HG03521 (cell line): ENCODE measurements around the gene IL19.
A peak's percentile ranks its signal among the peaks of the same experiment; 100 is the strongest.
"Not testable (repeated sequence)": the region's sequence is repeated elsewhere in the genome, so short reads cannot be mapped to it uniquely, and the experiment has no call there.

Experiments used
- ATAC-seq: cut with Tn5 transposase; IDR thresholded peaks from one replicate; pipeline ENCODE4 v1.9.1; 2021; ENCODE audit warnings: mild to moderate bottlenecking, moderate library complexity; ENCODE audit not compliant: unreplicated experiment

Gene IL19

GRCh38 chr1:206739411-206740076 is 31.0 kb upstream of the IL19 start:
- peak; percentile 87 for ATAC-seq

DNA sequence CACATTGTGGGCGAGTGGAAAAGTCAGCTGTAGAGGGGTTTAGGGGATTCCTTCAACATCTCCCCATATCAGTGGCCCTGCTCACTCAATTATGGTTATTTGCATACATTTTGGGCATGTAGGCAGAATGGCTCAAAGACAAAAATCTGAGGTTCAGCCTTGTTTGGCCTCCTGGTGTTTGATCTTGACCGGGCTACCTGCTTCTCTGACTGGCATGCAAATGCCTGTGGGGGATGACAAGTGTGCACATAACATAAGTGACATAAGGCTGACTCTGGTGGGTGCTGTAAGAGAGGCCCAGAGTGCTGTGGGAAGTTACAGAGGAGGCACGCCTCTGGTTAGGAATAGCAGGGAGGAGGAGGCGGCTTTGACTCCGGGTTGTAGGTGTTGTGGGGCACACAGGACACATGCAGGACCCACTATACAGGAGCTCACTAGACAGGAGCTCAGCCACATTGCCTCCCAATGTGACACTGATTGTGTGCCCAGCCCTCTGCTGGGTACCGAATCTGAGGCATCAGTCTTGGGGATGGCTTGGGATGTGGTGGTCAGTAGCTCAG is 29.4 kb upstream of the IL19 start:
- no peak for ATAC-seq

GRCh38 chr1:206742719-206743383 is 27.7 kb upstream of the IL19 start:
- no peak for ATAC-seq

DNA sequence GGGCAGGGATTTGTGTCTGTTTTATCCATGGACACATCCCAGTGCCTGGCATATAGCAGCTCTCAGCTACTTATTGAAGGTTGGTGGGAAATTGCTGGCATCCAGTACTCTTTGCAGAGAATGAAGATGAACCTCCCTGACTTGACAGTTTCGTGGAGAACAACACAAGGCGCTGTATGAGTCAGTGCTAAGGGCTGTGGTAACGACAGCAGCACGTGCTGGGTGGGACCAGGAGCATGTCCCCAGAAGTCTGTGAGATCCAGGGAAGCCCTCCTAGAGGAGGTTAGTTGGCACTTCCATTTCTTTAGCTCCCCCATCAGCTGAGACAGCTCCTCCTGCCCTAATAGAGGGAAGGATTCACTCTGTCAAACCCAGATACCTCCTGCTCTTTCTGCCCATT is 25.9 kb upstream of the IL19 start:
- no peak for ATAC-seq

GRCh38 chr1:206745301-206745700 is 25.3 kb upstream of the IL19 start:
- ATAC-seq: no peak

GRCh38 chr1:206748348-206749030 is 22.1 kb upstream of the IL19 start:
- ATAC-seq: no peak

- no peak for ATAC-seq
Observed at GRCh38 chr1:206751891-206752290, 18.7 kb upstream of the IL19 start.

DNA sequence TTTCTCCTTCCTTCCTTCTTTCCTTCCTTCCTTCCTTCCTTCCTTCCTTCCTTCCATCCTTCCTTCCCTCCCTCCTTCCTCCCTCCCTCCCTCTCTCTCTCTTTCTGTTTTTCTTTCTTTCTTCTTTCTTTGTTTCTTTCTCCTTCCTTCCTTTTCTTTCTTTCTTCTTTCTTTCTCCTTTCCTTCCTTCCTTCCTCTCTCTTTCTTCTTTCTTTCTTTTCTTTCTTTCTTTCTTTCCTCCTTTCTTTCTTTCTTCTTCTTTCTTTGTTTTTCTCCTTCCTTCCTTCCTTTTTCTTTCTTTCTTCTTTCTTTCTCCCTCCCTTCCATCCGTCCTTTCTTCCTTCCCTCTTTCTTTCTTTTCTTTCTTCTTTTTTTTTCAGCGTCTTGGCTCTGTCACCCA is 18.1 kb upstream of the IL19 start:
- no peak for ATAC-seq

- no peak for ATAC-seq
Observed at GRCh38 chr1:206753141-206753540, 17.4 kb upstream of the IL19 start.

DNA sequence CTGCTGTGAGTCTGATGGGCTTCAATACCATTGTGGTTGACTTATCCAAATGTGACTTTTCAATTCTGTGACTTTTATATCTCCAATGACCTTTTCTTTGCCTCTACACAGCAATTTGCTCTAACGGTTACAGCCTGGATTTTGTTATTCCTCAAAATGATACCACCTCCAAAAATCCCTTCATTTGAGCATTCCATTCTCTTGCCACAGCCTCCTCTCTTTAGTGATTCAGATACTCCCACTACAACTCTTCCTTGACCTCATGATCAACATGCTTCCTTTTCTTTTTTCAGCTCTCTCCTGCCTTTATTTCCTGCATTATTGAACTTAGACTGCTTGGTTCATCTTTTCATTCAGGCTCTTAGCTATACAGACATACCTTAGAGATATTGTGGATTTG is 16.6 kb upstream of the IL19 start:
- ATAC-seq: no peak

GRCh38 chr1:206757524-206758266 is 12.9 kb upstream of the IL19 start:
- no peak for ATAC-seq

DNA sequence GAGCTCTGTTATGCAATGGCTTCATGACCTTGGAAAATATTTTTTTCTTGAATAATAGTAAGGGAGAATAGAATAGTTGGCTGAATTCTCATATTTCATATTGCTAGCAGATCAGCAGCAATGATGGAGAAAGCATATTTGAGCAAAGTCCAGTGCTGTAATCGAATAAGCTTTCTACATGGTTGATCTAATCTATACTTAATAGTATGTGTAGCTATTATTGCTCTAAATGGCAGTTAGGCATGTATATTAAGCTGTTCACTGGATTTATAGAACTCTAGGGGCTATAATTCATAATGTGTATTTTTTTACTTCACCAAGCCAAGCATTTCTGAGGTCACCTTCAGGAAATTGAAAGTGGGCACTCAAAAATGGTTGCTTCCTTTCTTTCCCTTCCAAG is 10.0 kb upstream of the IL19 start:
- ATAC-seq: no peak

GRCh38 chr1:206761159-206761768 is 9.3 kb upstream of the IL19 start:
- ATAC-seq: no peak

GRCh38 chr1:206762741-206763364 is 7.7 kb upstream of the IL19 start:
- ATAC-seq: not testable (repeated sequence)

- not testable (repeated sequence) for ATAC-seq
Observed at GRCh38 chr1:206765771-206766170, 4.8 kb upstream of the IL19 start.

DNA sequence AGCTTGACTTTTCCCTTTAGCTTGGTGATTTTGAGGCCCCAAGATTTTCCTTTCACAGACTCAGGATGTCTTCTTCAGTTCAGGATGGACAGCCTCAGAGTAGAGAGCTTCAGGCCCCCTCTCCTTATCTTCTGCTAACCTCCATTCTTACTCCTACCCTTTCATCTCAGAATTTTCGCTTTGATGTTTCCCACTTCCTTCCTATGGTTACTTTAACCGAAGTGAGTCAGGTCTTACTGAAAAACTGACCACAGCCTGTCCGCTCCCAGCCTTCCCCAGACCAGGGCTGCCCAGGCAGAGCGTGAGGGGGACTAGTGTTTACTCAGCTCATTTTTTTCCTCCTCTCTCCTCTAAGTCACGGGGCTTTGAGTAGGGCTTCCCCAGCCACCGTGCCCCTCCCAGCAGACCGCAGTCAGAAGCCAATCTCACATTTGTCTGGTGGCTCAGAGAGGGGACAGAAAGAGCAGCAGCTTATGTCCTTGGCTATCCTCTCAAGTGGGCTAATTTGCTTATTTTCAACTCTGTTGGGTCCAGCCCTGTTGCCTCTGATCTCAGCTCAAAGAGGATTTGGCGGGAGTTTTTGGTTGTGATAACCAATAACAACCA is 4.2 kb upstream of the IL19 start:
- no peak for ATAC-seq

GRCh38 chr1:206768472-206769303 is 1.9 kb upstream of the IL19 start:
- peak; percentile 3 for ATAC-seq

- peak; percentile 76 for ATAC-seq
Observed at GRCh38 chr1:206769304-206769731, 1.3 kb upstream of the IL19 start.

- no peak for ATAC-seq
Observed at GRCh38 chr1:206771338-206771692, 742 bp downstream of the IL19 start.
